Activated CD4-positive, alpha-beta T cell treated with anti-CD3 and anti-CD28 coated beads, Interleukin-2, Interleukin-6, amounts not matched to agents 100 ng/mL and 50 ng/mL, durations not matched to agents 16 hours and 8 hours (primary cell): ENCODE results near the gene ARHGAP22.
A peak's percentile ranks its signal among the peaks of the same experiment; 100 is the strongest.

ENCODE experiments used
- DNase-seq: peaks from one replicate; pipeline ENCODE4 v3.0.0-alpha.2; 2020

The ARHGAP22 gene

GRCh38 chr10:48508791-48509772 lies 95.8 kb downstream of the ARHGAP22 start:
- DNase-seq, result no peak

- no peak for DNase-seq
Observed at GRCh38 chr10:48507933-48508790, 96.7 kb downstream of the ARHGAP22 start.

- no peak for DNase-seq
Observed at GRCh38 chr10:48507494-48507893, 97.4 kb downstream of the ARHGAP22 start.

GRCh38 chr10:48506147-48506917 lies 98.5 kb downstream of the ARHGAP22 start:
- DNase-seq, result peak; percentile 46

- no peak for DNase-seq
Observed at GRCh38 chr10:48505394-48506112, 99.3 kb downstream of the ARHGAP22 start.

GRCh38 chr10:48504141-48504885 lies 100.6 kb downstream of the ARHGAP22 start:
- DNase-seq, result no peak

- DNase-seq, result no peak
Observed at GRCh38 chr10:48503293-48503911, 101.5 kb downstream of the ARHGAP22 start.

- no peak for DNase-seq
Observed at GRCh38 chr10:48502791-48503190, 102.1 kb downstream of the ARHGAP22 start.

- no peak for DNase-seq
Observed at GRCh38 chr10:48501787-48502771, 102.8 kb downstream of the ARHGAP22 start.

GRCh38 chr10:48501226-48501625 lies 103.6 kb downstream of the ARHGAP22 start:
- no peak for DNase-seq

GRCh38 chr10:48500771-48501170 lies 104.1 kb downstream of the ARHGAP22 start:
- DNase-seq, result no peak

GRCh38 chr10:48498940-48499510 lies 105.8 kb downstream of the ARHGAP22 start:
- no peak for DNase-seq

GRCh38 chr10:48497780-48498770 lies 106.8 kb downstream of the ARHGAP22 start:
- no peak for DNase-seq

GRCh38 chr10:48496831-48497779 lies 107.8 kb downstream of the ARHGAP22 start:
- DNase-seq, result no peak

- DNase-seq, result no peak
Observed at GRCh38 chr10:48496105-48496830, 108.6 kb downstream of the ARHGAP22 start.
